HuH-7 (cell line): ENCODE data around the gene MACF1.

Experiments used
- DNase-seq: peaks from one replicate; pipeline ENCODE4 v3.0.0; 2011; ENCODE audit warnings: low spot score

Gene MACF1

DNA sequence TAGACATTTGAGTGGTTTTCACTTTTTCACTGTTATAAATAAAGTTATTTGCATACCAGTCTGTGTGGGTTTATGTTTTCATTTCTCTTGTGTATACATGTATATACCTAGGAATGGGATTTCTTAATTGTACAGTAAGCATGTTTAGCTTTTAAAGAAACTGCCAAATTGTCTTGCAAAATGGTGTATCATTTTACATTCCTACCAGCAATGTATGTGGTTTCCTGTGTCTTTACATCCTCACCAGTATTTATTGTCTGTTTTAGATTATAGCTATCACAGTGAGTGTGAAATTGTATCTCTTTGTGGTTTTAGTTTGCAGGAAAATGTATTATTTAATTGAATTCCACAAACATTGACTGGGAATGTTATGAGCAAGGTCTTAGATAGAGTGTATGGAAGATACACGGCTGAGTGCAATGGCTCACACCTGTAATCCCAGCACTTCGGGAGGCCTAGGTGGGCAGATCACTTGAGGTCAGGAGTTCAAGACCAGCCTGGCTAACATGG, 57.3 kb downstream of the MACF1 start:
- no peak for DNase-seq

DNA sequence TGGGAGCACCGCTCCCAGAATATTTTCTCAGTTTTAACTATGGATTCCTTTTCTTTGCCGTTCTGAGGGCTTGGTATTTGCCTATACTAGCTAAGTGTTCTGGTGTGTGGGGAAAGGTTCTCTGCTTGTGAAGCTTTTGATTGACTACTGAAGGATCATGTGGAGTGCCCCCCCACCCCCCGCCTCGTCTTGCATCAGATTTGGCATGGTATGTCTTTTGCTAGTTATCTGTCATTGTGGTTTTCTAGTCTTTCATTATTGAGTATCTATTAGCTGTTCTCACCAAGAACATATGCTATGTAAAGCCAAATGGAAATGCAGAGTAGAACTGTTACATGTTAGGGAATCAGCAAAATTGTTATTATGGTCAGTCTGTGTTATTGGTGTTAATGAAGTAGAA, 58.3 kb downstream of the MACF1 start:
- DNase-seq = no peak

DNA sequence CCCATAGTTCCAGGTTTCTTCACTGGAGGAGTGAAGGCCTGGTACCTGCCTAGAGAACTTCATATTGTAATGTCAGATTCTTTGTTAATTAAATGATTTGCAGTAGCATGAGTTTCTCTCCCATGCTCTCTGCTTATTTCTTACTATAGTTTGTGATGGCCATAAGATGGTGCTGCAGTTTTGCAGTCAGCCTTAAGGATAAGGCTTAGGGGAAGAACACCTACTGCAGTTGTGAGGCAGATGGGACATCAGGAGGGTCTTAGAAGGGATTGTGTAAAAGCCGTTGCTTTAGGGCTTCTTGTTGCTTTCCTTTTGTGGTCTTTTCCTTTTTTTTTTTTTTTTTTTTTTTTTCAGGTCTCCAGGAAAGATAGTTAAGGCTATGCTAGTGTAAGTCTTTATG, 61.8 kb downstream of the MACF1 start:
- peak; percentile 25 for DNase-seq

DNA sequence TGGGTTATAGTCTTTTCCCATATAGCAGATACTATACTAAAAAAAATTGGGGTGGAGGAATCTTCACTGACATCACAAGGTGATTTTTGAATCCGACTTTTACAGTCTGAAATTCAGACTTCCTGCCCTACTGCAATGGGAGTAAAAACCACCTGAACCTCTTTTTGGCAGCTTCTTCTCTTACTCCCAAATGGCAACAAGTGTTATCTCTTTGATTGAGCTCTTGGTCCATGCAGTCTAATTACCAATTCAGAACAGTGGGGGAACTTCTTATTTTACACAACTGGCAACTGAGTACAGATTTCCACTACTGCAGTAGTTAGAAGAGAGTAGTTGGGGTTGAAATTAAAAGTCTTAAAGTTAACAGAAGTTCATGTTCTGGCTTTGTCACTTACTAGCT, 62.3 kb downstream of the MACF1 start:
- DNase-seq = no peak

DNA sequence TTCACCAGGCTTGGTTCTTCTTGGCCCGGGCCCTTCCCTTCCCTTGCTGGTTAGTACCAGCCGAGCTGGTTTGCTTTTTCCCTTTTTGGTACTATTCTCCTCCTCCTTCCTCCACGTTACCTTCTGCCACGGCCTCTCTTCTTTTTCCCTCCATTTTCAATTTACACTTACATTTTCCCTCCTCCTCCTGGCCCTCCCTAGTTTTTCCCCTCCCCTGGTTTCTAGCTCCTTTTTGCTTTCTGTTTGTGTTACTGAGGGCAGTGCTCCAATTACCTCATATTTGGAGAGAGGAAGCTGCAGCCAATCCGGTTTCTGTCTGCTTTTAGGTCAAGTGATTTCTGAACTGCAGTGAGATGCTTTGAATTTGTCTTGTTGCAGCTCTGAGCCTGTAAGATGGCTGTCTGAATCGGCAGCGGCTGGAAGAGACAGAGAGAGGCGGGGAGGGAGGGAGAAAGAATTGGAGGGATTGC, 63.7 kb downstream of the MACF1 start:
- no peak for DNase-seq

DNA sequence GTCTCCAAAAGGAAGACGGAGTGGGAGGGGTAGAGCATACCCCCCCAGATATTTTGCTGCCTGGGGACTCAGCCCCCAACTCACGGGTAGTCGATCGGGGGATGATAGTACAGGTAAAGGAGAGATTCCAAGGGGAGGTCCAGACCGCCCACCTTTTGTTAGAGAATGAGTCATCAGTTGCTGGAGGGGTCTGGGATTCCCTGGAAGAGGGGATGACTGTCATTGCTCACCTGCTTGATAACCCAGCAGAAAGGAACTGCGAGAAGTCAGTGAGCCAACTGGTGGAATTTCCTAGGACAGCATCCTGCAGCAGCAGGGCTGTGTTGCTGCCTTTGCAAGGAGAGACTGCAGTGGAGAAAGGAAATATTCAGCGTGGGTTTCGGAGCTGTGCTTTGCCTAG, 64.4 kb downstream of the MACF1 start:
- no peak for DNase-seq

DNA sequence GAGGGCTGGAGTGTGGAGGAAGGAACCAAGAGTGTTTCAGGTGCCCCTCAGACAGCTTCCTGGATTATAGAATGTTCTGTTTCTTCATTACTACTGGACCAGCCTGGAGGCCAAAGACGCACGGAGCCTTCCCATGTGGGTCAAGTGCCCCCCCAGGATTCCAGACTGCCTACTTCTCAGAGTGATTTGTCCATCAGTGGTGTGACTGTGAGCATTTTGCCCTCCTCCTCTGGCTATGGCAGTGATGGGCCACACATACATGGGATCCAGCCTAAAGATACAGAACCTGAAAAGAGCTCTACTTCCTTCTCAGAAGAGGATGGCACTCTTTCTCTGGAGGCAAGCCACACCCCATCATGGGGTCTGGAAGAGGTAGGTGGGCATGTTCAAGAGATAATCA, 64.9 kb downstream of the MACF1 start:
- no peak for DNase-seq

DNA sequence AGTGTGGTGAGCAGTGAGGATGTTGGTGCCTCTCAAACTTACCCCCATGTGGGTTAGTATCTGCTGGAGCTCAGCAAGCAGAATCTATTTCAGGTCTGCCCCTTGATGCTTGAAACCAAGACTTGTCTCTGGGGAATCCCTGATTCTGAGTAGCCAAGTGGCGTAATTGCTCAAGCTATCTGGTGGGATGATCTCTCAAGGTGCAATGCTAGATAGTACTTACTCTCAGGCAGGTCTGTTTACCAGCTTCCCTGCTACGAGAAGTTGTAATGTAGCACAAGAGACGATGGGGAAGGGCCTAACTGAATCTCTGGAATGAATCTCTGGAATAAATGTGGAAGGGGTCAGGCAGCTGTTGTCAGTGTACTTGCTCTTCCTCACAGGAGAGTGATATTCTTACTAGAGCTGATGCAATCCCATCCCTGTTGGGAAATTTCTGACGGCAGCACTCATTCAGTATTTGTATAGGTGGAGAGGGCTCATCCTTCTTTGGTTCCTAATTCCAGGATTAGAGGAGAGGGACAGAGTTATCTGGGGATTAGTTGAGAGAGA, 65.4 kb downstream of the MACF1 start:
- peak; percentile 23 for DNase-seq

DNA sequence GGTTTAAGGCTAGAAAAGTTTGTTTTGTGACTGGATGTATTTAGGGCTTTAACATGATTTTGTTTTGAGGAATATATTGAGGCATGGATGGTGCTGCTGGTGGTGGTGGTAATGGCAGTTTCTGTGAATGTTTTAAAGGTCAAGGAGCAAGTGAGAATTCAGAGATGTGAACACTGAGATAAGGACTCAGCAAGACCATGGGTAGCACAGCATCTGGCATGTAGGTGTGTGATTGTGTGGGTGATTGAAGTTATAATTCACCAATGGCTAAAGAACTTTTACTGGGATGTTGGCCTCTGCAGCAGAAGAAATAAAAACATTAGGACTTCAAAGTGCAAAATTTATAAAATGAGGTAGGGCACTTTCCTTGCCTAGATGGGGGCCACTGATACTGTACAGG, 65.9 kb downstream of the MACF1 start:
- DNase-seq = no peak

DNA sequence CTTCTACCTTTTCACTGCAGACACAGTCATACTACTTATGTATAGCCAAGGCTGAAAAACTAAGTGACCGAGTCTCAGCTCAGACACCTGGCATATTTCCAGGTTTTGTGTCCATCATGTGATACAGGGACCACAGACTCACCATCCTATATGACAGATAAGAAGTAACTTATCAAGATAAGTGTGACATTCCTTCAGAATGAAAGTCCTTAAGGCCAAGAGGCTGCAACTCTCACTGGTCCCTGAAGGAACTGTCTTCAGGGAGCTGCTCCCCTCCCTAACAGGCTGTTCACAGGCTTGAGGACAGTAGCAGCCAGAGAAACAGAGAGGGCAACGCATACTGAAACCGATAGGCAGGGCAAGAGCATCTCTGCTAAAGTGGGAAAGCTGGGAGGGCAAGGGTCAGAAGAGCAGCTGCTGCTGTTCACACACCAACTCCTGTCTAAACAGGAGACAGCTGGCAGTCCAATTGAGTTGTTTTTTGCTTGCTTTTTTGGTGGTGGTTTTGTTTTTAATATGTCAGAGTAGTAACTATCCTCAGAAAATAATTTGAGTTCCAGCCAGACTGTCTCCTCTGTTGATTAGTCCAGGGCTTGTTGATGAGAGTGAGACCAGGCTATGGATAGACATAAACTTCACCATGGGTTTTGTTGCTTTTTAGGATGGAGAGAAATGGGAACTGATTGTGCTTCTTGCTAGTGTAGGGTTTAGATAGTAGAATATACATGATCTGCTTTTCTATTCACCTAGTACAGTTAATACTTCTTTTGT, 67.7 kb downstream of the MACF1 start:
- DNase-seq = peak; percentile 38

DNA sequence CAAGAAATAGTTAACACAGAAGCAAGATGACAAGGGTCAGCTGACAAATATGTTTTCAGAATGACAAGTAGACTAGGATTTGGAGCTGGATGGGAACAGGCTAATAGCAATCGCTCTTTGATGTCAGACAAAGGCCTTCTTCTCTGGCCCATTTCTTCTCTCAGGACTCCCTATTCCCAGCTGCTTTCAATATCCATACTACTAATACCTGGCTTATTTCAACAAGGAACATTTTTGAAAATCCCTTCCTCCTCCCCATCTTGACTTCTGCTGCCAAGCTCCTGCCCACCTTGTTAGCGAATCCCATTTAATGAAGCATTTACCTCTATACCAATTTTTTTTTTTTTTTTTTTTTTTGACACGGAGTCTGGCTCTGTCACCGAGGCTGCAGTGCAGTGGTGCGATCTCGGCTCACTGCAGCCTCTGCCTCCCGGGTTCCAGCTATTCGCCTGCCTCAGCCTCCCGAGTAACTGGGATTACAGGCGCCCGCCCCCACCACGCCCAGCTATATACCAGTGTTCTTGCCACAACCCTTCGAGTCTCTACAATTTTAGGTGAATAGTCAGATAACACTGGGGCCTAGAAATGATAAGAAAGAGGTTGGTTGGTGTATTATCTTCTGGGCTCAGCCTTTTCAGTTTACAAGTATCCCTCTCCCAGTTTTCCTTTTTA, 68.4 kb downstream of the MACF1 start:
- no peak for DNase-seq

DNA sequence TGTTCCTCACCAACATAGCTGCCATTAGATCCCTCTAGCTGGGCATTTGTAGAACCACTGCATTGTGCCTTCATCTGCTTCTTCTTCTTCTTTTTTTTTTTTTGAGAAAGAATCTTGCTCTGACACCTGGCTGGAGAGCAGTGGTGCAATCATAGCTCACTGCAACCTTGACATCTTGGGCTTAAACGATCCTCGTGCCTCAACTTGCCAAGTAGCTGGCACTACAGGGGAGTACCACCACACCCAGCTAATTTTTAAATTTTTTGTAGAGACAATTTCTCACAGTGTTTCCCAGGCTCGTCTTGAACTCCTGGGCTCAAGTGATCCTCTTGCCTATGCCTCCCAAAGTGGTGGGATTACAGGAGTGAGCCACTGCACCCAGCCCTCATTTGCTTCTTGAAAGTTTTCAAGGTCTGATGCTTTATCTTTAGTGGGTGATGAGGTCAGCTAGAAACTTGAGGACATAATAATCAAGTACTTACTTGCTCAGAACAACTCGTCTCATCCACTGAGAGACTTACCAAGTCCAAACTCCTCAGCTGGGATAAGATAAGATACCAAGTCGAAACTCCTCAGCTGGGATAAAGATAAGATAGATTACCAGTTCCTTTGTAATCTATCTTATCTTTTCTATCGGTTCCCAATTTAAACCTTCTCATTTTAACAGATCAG, 71.5 kb downstream of the MACF1 start:
- no peak for DNase-seq

DNA sequence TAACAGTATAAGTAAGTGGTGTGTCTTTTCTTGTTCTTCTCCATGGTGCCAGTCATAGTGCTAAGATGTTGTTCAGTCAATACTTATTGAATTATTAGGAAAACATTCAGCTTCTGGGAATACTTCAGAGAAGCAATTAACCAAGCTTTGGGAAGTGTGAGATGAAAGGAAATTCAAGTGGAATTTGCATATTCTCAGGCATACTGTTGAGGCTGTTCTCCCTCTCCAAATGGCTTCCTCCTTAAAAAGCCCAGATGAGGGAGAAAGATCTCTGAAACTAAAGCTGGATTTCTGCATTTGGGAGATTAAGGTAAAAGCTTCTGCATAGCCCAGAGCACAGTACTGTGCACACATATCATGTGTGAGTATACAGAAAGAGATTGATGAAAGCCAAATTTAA, 73.4 kb downstream of the MACF1 start:
- no peak for DNase-seq

DNA sequence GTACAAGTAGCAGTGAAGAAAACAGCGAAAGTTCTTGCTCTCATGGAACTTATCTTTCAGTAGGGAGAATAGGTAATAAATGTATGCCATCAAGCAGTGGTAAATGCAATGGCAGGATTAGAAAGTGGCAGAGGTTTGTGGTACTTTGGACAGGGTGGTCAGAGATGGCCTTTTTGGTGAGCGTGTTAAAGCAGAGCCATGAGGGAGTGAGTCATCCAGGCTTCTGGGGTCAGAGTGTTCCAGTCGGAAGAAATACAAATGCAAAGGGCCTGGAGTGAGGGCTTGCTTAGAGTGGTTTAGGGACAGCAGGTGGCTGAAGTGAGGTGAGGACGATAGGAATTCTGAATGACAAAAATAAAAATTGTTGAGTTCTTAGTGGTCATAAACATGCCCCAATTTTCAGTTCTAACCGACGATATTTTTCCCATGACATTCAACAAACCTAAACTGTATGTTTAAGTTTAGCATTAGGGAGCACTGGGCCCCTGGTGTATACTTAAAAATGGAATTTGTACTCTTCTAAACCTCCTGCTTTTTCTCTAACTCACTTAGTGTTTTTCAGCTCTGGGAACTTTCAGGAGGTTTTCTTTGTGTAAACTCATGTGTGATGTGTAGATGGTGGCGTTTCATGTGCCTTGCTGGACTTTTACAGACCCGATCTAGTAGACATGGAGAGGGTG, 78.2 kb downstream of the MACF1 start:
- no peak for DNase-seq

DNA sequence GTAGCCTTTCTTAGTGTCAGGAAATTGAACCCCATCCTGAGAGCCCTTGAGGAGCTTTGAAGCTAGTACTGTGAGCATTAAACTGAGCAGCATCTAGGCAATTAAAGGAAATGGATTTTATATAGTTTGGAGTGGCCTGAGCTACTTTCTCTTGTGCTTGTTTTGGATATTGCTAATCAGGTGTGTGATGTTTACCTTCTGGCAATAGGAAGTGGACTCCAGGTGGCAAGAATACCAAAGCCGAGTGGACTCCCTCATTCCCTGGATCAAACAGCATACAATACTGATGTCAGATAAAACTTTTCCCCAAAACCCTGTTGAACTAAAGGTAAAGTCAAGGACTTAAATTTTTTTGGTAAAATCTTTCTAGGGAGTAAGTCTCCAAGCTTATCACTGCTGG, 79.4 kb downstream of the MACF1 start:
- no peak for DNase-seq

DNA sequence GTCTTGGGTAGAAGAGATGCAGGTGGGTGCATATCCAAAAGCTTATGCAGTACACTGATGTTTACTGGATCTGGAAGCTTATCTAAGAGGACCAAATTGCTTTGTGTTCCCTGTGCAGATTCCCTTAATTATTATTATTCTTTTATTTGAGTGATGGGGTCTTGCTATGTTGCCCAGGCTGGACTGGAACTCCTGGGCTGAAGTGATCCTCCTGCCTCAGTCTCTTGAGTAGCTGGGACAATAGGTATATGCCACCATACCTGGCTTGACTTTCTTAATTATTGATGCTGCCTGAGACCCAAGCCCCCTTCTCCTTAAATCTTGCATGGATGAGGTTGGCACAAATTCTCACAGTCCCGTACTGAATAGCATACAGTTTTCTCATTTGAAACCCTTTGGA, 83.0 kb downstream of the MACF1 start:
- DNase-seq = no peak

DNA sequence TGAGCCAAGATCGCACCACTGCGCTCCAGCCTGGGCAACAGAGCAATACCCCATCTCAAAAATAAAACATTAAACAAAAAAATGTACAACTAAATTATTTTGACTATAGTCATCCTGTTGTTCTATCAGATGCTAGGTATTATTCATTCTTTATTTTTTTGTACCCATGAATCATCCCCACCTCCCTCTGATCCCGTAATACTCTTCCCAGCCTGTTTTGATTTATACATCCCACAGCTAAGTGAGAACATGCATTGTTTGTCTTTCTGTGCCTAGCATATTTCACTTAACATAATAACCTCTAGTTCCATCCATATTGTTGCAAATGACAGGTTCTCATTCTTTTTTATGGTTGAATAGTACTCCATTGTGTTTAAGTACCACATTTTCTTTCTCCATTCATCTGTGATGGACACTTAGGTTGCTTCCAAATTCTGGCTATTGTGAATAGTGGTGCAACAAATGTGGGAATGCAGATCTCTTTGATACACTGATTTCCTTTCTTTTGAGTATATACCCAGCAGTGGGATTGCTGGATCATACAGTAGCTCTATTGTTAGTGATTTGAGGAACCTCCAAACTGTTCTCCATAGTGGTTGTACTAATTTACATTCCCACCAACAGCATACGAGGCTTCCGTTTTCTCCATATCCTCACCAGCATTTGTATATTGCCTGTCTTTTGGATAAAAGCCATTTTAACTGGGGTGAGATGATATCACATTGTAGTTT, 84.4 kb downstream of the MACF1 start:
- DNase-seq = no peak

DNA sequence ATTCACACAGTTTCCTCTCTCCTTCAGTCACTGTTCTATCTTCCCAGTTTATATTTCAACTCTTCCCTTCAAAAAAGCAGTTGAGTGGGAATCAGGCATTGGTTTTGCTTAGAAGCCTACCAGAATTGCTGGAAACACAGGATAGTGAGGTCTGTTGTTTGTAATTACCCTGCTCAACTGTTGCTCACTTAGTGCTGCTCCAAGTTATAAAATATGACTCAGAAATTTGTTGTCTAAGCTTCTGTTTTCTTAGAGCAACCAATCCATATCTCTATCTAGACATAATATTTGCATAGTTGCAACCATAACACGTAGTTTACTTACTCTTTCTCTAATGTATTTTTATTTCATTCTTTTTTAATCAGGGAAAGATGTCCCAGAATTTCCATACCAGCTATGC, 87.9 kb downstream of the MACF1 start:
- no peak for DNase-seq

DNA sequence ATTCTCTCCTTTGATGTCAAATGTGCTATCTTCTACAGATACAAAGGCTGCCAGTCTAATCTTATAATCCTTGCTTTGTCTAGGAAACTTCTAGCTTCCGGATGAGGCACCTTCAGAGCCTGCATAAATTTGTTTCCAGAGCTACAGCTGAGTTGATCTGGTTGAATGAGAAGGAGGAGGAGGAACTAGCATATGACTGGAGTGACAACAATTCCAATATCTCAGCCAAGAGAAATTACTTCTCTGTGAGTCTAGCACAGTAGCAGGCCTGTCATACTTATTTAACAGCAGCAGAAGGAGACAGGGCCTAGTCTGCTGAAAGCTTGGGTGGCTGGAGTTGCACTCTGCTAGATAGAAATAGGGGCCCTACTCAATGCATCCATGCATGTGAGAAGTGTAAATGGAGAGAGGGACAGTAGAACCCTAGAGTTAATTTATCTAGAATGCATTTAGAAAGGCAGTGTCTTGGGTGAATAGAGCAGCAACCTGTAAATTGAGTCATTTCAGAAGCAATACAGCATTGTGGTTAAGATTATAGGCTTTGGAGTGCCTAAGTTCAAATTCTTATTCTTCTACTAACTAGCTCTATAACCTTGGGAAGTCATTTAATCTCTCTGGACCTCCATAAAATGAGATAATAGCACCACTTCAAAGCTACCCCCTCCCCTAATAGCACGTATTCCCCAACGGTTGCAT, 89.0 kb downstream of the MACF1 start:
- no peak for DNase-seq

DNA sequence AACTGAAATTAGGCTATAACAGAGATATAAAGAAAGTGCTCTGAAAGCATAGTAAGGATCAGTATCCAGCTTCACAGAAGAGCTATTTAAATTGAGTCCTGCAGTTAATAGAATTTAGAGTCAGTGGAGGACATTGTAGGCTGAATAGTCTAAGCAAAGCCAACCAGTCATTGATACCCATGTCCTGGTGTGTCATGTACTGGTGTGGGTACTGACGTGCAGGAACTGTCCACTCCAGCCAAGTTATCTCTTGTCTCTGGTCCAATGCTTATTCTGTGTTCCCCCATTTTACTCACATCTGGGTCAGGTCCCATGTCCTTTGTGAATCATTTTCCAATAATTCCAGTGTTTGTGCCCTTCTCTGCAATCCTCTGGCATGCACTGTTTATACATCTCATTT, 90.0 kb downstream of the MACF1 start:
- no peak for DNase-seq

DNA sequence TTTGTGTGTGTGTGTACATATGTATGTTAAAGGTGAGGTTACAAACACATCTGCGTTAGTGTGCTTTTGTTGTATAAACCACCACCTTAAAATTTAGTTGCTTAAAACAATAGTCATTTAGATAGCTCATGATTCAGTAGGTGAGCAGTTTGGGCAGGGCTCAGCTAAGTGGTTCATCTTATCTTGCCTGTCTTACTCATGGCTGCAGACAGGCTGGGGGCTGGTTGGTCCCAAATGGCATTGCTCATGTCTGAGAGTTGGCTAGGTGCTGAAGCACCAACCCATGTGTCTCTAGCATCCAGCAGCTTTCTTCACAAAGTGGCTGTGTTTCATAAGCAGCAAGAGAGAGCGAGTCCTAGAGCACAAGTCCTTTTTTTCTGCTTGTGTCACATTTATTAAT, 91.4 kb downstream of the MACF1 start:
- DNase-seq = no peak
